ENCODE results near the gene RAB15. TPM values are rescaled to one million over a fixed set of nuclear protein-coding genes. Genes with fewer than 3 reads are reported as not detected.
A peak's percentile ranks its signal among the peaks of the same experiment; 100 is the strongest.

RAB15 gene
- total RNA-seq, 1 donor, result 4.0 TPM

DNA sequence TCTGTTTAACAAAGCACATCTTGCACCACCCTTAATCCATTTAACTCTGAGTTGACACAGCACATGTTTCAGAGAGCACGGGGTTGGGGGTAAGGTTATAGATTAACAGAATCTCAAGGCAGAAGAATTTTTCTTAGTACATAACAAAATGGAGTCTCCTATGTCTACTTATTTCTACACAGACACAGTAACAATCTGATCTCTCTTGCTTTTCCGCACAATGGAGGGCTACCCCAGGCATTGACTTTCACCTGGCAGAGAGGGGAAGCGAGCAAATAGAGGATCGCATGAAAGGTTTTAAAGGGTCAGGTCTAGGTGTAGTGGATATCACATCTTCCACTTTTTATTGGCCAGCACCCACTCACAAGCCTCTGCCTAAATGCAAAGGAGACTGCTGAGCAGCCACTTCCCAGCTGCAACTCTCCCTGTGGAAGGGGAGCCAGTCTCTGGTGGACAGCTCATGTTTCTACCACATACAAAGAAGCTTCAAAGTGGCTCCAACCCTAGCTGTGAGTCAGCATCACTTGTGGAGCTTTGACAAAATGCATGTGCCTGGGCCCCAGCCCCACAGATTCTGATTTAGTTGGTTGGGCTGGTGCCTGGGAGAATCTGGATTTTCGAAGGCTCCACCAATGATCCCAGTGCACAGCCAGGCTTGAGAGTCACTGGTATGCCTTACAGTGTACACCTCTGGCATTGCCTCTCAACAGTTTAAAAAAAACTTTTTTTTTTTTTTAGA is 7.4 kb upstream of the RAB15 start:
- Histone ChIP-seq H2AFZ (ENCODE audit: low read length) (no peak overlapping the region), H3K4me3 (ENCODE audit: insufficient read depth, low read length) (no peak overlapping the region), H3K79me2 (ENCODE audit: insufficient read depth, low read length) (no peaks in the 10 kb centered on the region), H3K4me2 (ENCODE audit: insufficient read depth, low read length) (no peak overlapping the region), H4K20me1 (ENCODE audit: insufficient read depth, low read length) (no peaks in the 10 kb centered on the region), H3K27ac (ENCODE audit: low read depth, low read length) (no peak overlapping the region), H3K9me3 (ENCODE audit: low read depth, low read length) (no peaks in the 10 kb centered on the region), H3K36me3 (ENCODE audit: insufficient read depth, low read length) (no peaks in the 10 kb centered on the region), H3K27me3 (ENCODE audit: insufficient read depth, low read length) (peaks cover 6% of the 10 kb centered on the region), H3K4me1 (ENCODE audit: insufficient read depth, low read length) (peaks cover 4% of the 10 kb centered on the region)
- TF ChIP-seq, protein P1, sequence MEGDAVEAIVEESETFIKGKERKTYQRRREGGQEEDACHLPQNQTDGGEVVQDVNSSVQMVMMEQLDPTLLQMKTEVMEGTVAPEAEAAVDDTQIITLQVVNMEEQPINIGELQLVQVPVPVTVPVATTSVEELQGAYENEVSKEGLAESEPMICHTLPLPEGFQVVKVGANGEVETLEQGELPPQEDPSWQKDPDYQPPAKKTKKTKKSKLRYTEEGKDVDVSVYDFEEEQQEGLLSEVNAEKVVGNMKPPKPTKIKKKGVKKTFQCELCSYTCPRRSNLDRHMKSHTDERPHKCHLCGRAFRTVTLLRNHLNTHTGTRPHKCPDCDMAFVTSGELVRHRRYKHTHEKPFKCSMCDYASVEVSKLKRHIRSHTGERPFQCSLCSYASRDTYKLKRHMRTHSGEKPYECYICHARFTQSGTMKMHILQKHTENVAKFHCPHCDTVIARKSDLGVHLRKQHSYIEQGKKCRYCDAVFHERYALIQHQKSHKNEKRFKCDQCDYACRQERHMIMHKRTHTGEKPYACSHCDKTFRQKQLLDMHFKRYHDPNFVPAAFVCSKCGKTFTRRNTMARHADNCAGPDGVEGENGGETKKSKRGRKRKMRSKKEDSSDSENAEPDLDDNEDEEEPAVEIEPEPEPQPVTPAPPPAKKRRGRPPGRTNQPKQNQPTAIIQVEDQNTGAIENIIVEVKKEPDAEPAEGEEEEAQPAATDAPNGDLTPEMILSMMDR (IDR thresholded peaks at IDR 0.05; ENCODE audit: extremely low read depth, low read depth, low read length), result no peak
- DNase-seq (ENCODE audit: insufficient read length, low spot score, missing footprints), result no peak

DNA sequence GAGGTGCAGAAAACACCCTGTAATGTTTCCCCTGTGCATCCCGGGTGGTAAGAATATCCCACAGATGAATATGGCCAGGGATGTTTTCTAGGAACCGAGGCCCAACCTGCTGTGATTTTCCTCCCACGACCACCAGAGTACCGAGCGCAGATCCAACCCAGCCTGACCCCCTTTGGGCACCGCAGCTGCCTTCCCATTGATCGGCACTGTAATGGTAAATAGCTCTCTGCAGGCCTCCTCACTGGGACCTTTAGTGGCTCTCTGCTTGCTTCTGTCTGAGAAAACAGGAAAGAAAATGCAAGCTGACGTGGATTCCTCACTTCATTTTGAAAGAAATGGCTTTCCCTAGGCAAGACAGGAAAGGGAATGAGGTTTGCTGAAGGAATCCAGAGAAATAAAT is 2.4 kb upstream of the RAB15 start:
- TF ChIP-seq, protein P1 (IDR thresholded peaks at IDR 0.05; ENCODE audit: extremely low read depth, low read depth, low read length), result no peak
- DNase-seq (ENCODE audit: insufficient read length, low spot score, missing footprints), result no peak

DNA sequence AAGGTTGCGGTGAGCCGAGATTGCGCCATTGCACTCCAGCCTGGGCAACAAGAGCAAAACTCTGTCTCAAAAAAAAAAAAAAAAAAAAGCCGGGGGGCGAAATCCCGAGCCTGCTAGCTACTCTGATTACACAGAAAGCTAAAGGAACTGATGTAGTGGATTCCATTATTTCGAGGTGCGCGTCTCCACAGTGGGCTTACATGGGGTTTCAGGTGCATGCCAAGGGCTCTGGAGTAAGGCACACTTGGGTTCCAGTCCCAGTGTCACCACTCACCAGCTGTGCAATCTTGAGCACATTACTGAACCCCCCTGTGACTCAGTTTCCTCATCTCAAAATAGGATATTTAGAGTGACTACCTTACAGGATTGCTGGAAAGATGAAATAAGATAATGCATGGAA is 1.7 kb upstream of the RAB15 start:
- Histone ChIP-seq H3K4me3 (ENCODE audit: insufficient read depth, low read length) (no peak overlapping the region), H3K9me3 (ENCODE audit: low read depth, low read length) (no peaks in the 10 kb centered on the region), H3K4me1 (ENCODE audit: insufficient read depth, low read length) (peaks cover 5% of the 10 kb centered on the region), H3K27ac (ENCODE audit: low read depth, low read length) (no peak overlapping the region), H2AFZ (ENCODE audit: low read length) (no peak overlapping the region), H3K4me2 (ENCODE audit: insufficient read depth, low read length) (no peak overlapping the region), H3K79me2 (ENCODE audit: insufficient read depth, low read length) (no peaks in the 10 kb centered on the region), H4K20me1 (ENCODE audit: insufficient read depth, low read length) (no peaks in the 10 kb centered on the region), H3K27me3 (ENCODE audit: insufficient read depth, low read length) (peaks cover 9% of the 10 kb centered on the region), H3K36me3 (ENCODE audit: insufficient read depth, low read length) (no peaks in the 10 kb centered on the region)
- TF ChIP-seq, protein P1 (IDR thresholded peaks at IDR 0.05; ENCODE audit: extremely low read depth, low read depth, low read length), result no peak
- no peak for DNase-seq (ENCODE audit: insufficient read length, low spot score, missing footprints)

More for the DNA sequence above, 2.4 kb upstream of the RAB15 start:
- no peak overlapping the region for H2AFZ ChIP-seq (ENCODE audit: low read length)
- H3K27me3 ChIP-seq (ENCODE audit: insufficient read depth, low read length), result peaks cover 9% of the 10 kb centered on the region
- no peak overlapping the region for H3K27ac ChIP-seq (ENCODE audit: low read depth, low read length)
- no peaks in the 10 kb centered on the region for H3K9me3 ChIP-seq (ENCODE audit: low read depth, low read length)
- peaks cover 5% of the 10 kb centered on the region for H3K4me1 ChIP-seq (ENCODE audit: insufficient read depth, low read length)
- H3K4me2 ChIP-seq (ENCODE audit: insufficient read depth, low read length), result no peak overlapping the region
- H4K20me1 ChIP-seq (ENCODE audit: insufficient read depth, low read length), result no peaks in the 10 kb centered on the region
- H3K36me3 ChIP-seq (ENCODE audit: insufficient read depth, low read length), result no peaks in the 10 kb centered on the region
- H3K79me2 ChIP-seq (ENCODE audit: insufficient read depth, low read length), result no peaks in the 10 kb centered on the region
- no peak overlapping the region for H3K4me3 ChIP-seq (ENCODE audit: insufficient read depth, low read length)

DNA sequence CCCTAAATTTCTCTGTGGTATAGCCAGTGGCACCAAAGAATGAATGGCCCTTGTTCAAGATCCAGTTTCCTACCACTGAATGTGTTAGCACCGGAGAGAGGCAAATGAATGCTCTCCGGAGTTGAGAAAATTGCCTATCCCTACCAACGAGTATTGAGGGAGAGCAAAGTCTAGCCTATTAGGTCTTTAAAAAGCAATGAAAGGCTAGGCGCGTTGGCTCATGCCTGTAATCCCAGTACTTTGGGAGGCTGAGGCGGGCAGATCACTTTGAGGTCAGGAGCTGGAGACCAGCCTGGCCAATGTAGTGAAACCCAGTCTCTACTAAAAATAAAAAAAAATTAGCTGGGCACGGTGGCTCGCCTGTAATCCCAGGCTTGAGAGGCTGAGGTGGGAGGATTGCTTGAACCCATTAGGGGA is 898 bp upstream of the RAB15 start:
- Histone ChIP-seq H3K4me3 (ENCODE audit: insufficient read depth, low read length) (peak overlapping the region; percentile 73), H4K20me1 (ENCODE audit: insufficient read depth, low read length) (no peaks in the 10 kb centered on the region), H3K27ac (ENCODE audit: low read depth, low read length) (no peak overlapping the region), H3K4me1 (ENCODE audit: insufficient read depth, low read length) (peaks cover 5% of the 10 kb centered on the region), H3K79me2 (ENCODE audit: insufficient read depth, low read length) (no peaks in the 10 kb centered on the region), H3K27me3 (ENCODE audit: insufficient read depth, low read length) (peaks cover 9% of the 10 kb centered on the region), H3K36me3 (ENCODE audit: insufficient read depth, low read length) (no peaks in the 10 kb centered on the region), H3K4me2 (ENCODE audit: insufficient read depth, low read length) (peak overlapping the region; percentile 79), H2AFZ (ENCODE audit: low read length) (peak overlapping the region; percentile 21), H3K9me3 (ENCODE audit: low read depth, low read length) (no peaks in the 10 kb centered on the region)
- DNase-seq (ENCODE audit: insufficient read length, low spot score, missing footprints), result no peak
- TF ChIP-seq, protein P1 (IDR thresholded peaks at IDR 0.05; ENCODE audit: extremely low read depth, low read depth, low read length), result no peak
